Adrenal gland (tissue), 12 donors: Measurements from ENCODE around the gene PSMG2. TPM values are rescaled to one million over a fixed set of nuclear protein-coding genes. Genes with fewer than 3 reads are reported as not detected.

Source experiments
- DNase-seq, 7 donors: peaks; one replicate each; pipeline ENCODE4 v3.0.0-alpha.2; 2019 to 2020
- H3K27ac ChIP-seq, 5 donors: fragments of 200-600 bp; sonication (generic) in 4 of 5; 1 replicate in 3 of 5; 2 replicates in 2 of 5; pipeline versions ENCODE4 v1.5.1 to v1.8.0; 2016 to 2020; ENCODE audit warnings: mild to moderate bottlenecking in 1 of 5
- H3K27me3 ChIP-seq: fragments of 200-600 bp; 2 replicates; pipeline ENCODE4 v1.8.0; 2021
- H3K36me3 ChIP-seq, 2 donors: fragments of 200-600 bp; replicated peaks in 1 of 2; 1 replicate in 1 of 2; 2 replicates in 1 of 2; pipeline versions ENCODE4 v1.5.1 to v1.8.0; 2018 to 2022
- H3K4me1 ChIP-seq, 2 donors: fragments of 200-600 bp; replicated peaks in 1 of 2; 1 replicate in 1 of 2; 2 replicates in 1 of 2; pipeline versions ENCODE4 v1.5.1 to v1.8.0; 2018 to 2021
- H3K4me3 ChIP-seq, 4 donors: fragments of 200-600 bp; sonication (generic) in 3 of 4; one replicate each; pipeline ENCODE4 v1.5.1; 2016 to 2018
- H3K9me3 ChIP-seq, 3 donors: fragments of 200-600 bp; sonication (generic) in 1 of 3; replicated peaks in 1 of 3; 1 replicate in 2 of 3; 2 replicates in 1 of 3; pipeline versions ENCODE4 v1.5.1 to v1.8.0; 2016 to 2021
- CTCF ChIP-seq, 6 experiments: fragments of 450-650 bp in 4 of 6; fragments of 200-600 bp in 2 of 6; sonication (generic) in 1 of 6; IDR thresholded peaks; 1 replicate in 5 of 6; 2 replicates in 1 of 6; pipeline versions ENCODE4 v1.5.1 to v1.8.0; 2016 to 2021; ENCODE audit warnings: antibody characterized with exemption in 6 of 6, mild to moderate bottlenecking in 2 of 6, moderate library complexity in 1 of 6
- POLR2A ChIP-seq, 2 donors: fragments of 450-650 bp; IDR thresholded peaks; one replicate each; pipeline ENCODE4 v1.6.1; 2017; ENCODE audit warnings: antibody characterized with exemption in 2 of 2, mild to moderate bottlenecking in 2 of 2, moderate library complexity in 1 of 2
- WGBS, 4 donors: extraction: QIAGEN DNeasy Blood & Tissue Kit in 2 of 4; methylation state at CpG; one replicate each; pipeline versions ENCODE4 v1.1.5 to v1.1.7; 2013 to 2017; 5-methylcytosine and 5-hydroxymethylcytosine counted together
- intact Hi-C, 2 donors: fragments of 100-400 bp; cut with DNase I; formaldehyde crosslinking; loops; one replicate each; pipeline versions ENCODE4 v1.14.1 to v1.15.0; 2022 to 2023
- polyA plus RNA-seq, 3 donors: library from polyadenylated mRNA; stranded (reverse); fragments of 200-250 nt in 2 of 3; fragments of 350-450 nt in 1 of 3; fragmentation: Illumina TruSeq in 1 of 3; extraction: RNeasy Lipid Tissue Mini Kit (QIAGEN cat#74804) in 1 of 3; gene quantifications; one replicate each; pipeline ENCODE4 v1.2.3, GENCODE V29; 2013 to 2014
- total RNA-seq, 9 donors: library from RNA; depleted of rRNA in 4 of 9; stranded (reverse); fragments of >200 nt in 4 of 9; fragments of 120-200 nt in 1 of 9; fragmentation: NEBNext Ultra II Directional in 1 of 9; extraction: Animal tissue kit (Norgen Biotek cat#: 25700) in 1 of 9; gene quantifications; one replicate each; pipeline versions ENCODE4 v1.1.0 to v1.2.4, GENCODE V29; 2013 to 2023
- donor health status: healthy with polysubstance abuse.
- donor health status: Bipolar disorder and iron deficiency.
- donor health status: DM: yes; HTN: yes; CAD: no.
- donor health status: DM: no; HTN: no; CAD: no.
- donor health status: DM: no; HTN: no; CAD: no.
- donor health status: DM: yes; HTN: yes; CAD: no.

The PSMG2 gene
- total and polyA plus RNA-seq, 12 donors, result 54.9 to 99.9 (median 86.0) TPM

DNA sequence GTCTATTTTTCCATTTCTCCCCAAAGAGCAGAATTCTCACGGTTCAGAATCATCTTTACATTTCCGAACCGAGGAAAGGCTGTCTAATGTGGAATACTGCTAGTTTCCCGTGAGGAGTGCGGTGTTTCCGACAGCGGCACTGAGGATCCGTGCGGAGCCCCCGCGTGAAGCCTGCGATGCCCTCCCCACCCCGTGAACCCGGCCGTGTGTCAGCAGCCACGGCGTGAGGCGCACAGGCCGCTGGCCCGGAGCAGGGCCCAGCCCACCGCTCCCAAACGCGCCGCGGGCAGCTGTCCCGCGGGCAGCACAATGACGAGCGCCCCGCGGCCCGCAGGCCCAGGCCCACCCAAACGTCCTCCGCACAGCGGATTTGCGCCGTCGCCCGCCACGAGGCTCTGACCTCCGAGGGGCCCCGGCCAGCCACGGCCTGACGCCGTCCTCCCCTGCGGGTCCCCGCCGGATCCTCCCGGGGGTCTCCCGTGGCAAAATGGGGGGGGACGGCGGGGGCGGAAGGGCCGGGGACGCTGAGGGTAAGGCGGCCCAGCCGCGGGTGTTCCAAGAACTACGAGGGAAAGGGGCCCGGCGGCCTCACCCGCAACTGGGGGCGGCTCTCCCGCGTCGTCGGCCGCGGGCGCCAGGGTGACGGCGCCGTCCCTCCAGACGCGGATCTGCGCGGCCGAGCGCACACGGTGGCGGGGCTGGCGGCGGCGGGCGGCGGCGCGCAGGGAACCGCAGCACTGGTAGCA is 45.7 kb upstream of the PSMG2 start:
- Histone ChIP-seq H3K4me3 (peak overlapping the region; percentile 13 to 97 (median 50)), H3K9me3 (no peaks in the 10 kb centered on the region), H3K4me1 (peaks cover 16 to 49% of the 10 kb centered on the region in 2 donors), H3K36me3 (no peaks in the 10 kb centered on the region), H3K27me3 (no peaks in the 10 kb centered on the region), H3K27ac (peak overlapping the region; percentile 84 to 99 (median 97))
- TF ChIP-seq CTCF (IDR thresholded peaks at IDR 0.05) (no peak), POLR2A (IDR thresholded peaks at IDR 0.05) (peak; percentile 23 to 62)
- peak in 6 of 7 donors; percentile 41 to 67 (median 59) for DNase-seq
- intact Hi-C loops, result loop anchor here in 1 of 2 donors (10.0 kb wide), 1 partner anchor 112 kb away; no protein-coding TSS in a partner anchor
- WGBS, 4 donors, result 0 to 1% (median 1%) methylated on average over 10 to 89 of the region's 89 CpGs

DNA sequence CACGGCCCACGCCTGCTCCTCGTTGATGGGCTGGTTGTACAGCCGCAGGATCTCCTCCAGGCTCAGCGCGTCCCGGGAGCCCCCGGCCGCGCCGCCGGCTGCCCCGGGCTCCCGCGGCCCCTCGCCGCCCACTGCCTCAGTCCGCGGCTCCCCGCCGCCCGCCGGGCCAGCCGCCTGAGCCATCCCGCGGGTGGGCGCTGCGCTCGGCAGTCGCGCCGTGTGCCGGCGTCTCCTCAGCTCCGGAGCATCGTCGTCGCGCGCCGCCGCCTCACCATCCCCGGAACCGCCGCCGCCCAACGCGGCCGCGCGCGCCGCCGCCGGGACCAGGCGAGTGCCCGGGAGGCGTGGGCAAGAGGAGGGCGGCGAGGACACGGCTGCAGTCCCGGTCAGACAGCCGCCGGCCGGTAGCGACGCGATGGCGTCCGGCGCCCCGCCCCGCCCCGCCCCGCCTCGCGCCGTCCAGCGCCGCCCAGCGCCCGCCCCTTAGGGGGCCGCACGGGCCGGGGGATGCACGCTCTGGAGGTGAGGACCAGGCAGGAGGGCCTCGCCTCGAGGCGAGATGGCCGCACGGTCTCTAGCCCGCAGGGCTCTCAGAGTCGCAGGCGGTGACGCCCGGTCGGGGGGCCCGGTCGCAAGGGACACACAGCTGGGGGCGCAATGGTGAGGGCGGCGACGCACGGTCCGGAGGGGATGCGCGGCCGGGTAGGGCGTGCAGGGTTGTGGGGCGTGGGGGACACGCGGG is 45.0 kb upstream of the PSMG2 start, which contains the start of gene SPIRE1:
Gene SPIRE1, minus strand, starts transcription at position 424 of the 742 bp plus-strand sequence. Its CDS starts 241 bp downstream, at position 183.
- DNase-seq, result peak; percentile 72 to 85 (median 77)
- H3K4me1 ChIP-seq, result peaks cover 12 to 42% of the 10 kb centered on the region in 2 donors

DNA sequence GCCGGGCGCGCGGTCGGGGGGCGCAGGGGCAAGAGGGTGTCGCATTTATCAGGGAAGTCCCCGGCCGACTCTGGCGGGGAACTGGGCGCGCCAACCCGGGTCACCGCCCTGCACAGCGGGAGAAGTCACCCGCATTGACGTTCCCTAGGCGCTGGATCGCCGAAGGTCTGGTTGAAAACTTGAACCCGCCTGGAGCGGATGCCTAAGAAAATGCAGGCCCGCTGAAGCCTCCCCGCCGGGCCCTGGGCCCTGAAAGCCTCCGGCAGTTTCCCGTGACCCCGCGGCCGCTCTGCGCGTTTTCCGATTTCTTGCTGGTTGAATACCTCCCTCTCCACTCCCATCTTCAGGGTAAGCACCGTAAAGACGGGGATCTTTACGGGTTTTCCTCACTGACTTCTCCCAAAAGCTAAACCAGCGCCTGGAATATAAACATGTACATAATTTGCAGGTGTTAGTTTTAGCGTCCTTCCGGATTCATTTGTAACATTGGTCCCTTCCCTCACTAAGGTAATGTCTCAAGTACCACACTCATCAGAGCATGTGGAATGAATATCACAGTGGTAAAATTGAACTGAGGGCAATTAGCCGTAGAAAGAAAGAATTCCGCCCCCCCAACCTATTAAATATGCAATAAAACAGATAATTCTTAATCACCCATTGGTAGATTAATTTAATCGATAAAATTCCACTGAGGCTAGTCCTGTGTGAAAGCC is 44.3 kb upstream of the PSMG2 start:
- peaks cover 6 to 34% of the 10 kb centered on the region in 2 donors for H3K4me1 ChIP-seq
- no peaks in the 10 kb centered on the region for H3K27me3 ChIP-seq
- H3K4me3 ChIP-seq, result peak overlapping the region in 2 of 4 donors; percentile 55 to 97
- DNase-seq, result peak in 6 of 7 donors; percentile 41 to 72 (median 60)
- H3K27ac ChIP-seq, result peak overlapping the region in 4 of 5 donors; percentile 94 to 99 (median 98)
- WGBS, 4 donors, result 20 to 44% (median 29%) methylated on average over 17 to 42 of the region's 42 CpGs
- H3K36me3 ChIP-seq, result no peaks in the 10 kb centered on the region
- intact Hi-C loops, result loop anchor here in 1 of 2 donors (10.0 kb wide), 1 partner anchor 114 kb away; no protein-coding TSS in a partner anchor
- TF ChIP-seq POLR2A (IDR thresholded peaks at IDR 0.05) (no peak), CTCF (IDR thresholded peaks at IDR 0.05) (no peak)
- H3K9me3 ChIP-seq, result no peaks in the 10 kb centered on the region

More for the DNA sequence above, 45.0 kb upstream of the PSMG2 start, which contains the start of gene SPIRE1:
- no peak for TF ChIP-seq CTCF (IDR thresholded peaks at IDR 0.05)
- peak; percentile 48 to 82 for TF ChIP-seq POLR2A (IDR thresholded peaks at IDR 0.05)
- H3K27ac ChIP-seq, result peak within 1 kb of the TSS; percentile 84 to 99 (median 97)
- H3K36me3 ChIP-seq, result no peaks in the 10 kb centered on the region
- 0 to 1% methylated on average over 88 to 112 of the region's 112 CpGs; no CpG with 5 or more reads in 2 of the 4 donors for WGBS, 4 donors
- intact Hi-C loops, result loop anchor here in 1 of 2 donors (10.0 kb wide), 1 partner anchor 113 kb away; no protein-coding TSS in a partner anchor
- H3K9me3 ChIP-seq, result no peaks in the 10 kb centered on the region
- peak within 1 kb of the TSS; percentile 45 to 97 (median 53) for H3K4me3 ChIP-seq
- no peaks in the 10 kb centered on the region for H3K27me3 ChIP-seq
